HG02642 (cell line): ENCODE measurements around the gene KLF1.
"Not testable (repeated sequence)": the region's sequence is repeated elsewhere in the genome, so short reads cannot be mapped to it uniquely, and the experiment has no call there.

ENCODE experiments used
- ATAC-seq: cut with Tn5 transposase; IDR thresholded peaks from one replicate; pipeline ENCODE4 v1.9.1; 2021; ENCODE audit warnings: mild to moderate bottlenecking; ENCODE audit not compliant: unreplicated experiment, poor library complexity

KLF1 gene

GRCh38 chr19:12868540-12869112 is 18.4 kb downstream of the KLF1 start:
- ATAC-seq: no peak

- no peak for ATAC-seq
Observed at GRCh38 chr19:12867120-12868099, 19.6 kb downstream of the KLF1 start.

DNA sequence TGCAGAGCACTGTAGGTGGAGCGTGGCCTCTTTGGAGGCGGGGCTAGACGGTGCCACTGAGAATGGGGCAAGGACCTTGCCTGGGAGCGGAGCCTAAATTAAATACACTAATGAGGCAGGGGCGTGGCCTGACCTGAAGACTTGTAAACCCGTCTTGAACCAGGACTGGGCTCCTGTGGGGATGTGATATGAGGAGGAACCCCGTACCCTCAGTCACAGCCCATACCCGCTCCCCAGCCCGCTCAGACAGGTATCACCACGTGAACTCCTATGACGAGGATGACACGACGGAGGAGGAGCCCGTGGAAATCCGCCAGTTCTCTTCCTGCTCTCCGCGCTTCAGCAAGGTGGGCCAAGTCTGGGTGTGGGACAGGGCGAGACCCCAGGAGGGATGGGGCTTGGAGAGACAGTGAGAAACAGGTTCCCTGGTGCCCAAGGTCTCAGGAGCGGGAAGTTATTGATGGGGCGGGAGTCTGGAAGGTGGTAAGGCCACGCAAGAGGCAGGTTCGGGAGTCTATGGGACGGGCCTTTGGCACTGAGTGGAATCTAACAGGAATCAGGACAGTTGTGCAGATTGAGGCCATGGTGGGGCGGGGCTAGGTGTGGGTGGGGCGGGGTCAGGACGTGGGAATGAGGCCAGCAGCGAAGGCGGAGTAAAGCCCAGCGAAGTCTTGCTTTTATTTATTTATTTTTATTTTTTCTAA is 20.4 kb downstream of the KLF1 start:
- ATAC-seq: no peak

GRCh38 chr19:12865746-12866415 is 21.1 kb downstream of the KLF1 start:
- no peak for ATAC-seq

- ATAC-seq: no peak
Observed at GRCh38 chr19:12864721-12865715, 22.0 kb downstream of the KLF1 start.

- no peak for ATAC-seq
Observed at GRCh38 chr19:12864143-12864542, 22.9 kb downstream of the KLF1 start.

DNA sequence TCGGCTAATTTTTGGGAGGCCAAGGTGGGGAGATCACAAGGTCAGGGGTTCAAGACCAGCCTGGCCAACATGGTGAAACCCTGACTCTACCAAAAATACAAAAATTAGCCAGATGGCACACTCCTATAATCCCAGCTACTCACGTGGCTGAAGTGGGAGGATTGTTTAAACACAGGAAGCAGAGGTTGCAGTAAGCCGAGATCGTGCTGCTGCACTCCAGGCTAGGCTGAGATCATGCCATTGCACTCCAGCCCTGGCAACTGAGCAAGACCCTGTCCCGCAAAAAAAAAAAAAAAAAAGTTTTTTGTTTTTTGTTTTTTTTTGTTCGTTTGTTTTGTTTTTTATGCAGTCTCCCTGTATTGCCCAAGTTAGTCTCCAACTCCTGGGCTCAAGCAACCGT is 27.5 kb downstream of the KLF1 start:
- ATAC-seq: no peak

DNA sequence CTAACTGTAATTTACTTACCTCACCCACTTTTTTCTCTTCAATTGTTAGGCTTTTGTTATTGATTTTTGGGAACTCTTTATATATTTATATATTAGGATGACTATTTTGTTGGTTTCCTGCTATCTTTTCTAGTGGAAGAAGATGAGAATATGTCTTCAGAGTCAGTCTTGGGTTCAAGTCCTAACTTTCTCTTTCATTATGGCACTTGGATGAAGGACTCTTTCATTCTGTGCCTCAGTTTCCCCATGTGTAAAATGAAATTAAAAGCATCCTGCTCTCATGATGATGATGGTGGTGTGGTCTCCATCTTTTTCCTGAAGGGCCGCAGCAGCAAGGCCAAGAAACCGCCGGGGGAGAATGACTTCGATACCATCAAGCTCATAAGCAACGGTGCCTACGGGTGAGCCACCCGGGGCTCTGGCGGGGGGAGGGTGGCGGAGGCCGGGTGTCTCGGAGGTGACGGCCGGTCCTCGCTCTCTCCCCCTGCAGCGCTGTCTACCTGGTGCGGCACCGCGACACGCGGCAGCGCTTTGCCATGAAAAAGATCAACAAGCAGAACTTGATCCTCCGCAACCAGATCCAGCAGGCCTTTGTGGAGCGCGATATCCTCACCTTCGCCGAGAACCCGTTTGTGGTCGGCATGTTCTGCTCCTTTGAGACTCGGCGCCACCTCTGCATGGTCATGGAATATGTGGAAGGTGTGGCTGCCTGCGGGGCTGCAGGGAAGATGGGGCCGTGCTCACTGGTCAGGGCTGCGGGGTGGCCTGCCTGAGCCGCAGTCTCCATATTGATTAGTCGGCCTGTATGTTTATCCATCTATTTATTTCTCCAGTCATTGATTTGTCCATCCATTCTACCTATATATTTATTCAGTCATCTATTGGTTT is 28.7 kb downstream of the KLF1 start:
- no peak for ATAC-seq

DNA sequence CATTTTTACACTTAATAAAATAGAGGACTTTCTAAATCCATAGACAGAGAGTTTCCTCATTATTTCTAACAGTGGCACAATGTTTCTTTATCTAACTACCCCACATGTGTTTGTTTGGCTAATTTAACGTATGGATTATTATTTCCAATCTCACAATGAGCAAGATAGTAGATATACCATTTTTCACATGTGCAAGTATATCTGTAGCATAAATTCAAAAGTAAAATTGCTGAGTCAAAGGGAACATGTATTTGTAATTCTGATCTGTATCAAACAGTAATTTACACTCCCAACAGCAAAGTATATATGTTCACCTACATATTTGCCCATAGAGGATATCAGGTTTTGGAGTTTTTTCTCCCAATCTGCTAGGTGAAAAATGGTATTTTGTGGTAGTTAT is 30.3 kb downstream of the KLF1 start:
- no peak for ATAC-seq

- peak; percentile 80 for ATAC-seq
Observed at GRCh38 chr19:12847159-12848139, 39.6 kb downstream of the KLF1 start.

- not testable (repeated sequence) for ATAC-seq
Observed at GRCh38 chr19:12846613-12847012, 40.4 kb downstream of the KLF1 start.

DNA sequence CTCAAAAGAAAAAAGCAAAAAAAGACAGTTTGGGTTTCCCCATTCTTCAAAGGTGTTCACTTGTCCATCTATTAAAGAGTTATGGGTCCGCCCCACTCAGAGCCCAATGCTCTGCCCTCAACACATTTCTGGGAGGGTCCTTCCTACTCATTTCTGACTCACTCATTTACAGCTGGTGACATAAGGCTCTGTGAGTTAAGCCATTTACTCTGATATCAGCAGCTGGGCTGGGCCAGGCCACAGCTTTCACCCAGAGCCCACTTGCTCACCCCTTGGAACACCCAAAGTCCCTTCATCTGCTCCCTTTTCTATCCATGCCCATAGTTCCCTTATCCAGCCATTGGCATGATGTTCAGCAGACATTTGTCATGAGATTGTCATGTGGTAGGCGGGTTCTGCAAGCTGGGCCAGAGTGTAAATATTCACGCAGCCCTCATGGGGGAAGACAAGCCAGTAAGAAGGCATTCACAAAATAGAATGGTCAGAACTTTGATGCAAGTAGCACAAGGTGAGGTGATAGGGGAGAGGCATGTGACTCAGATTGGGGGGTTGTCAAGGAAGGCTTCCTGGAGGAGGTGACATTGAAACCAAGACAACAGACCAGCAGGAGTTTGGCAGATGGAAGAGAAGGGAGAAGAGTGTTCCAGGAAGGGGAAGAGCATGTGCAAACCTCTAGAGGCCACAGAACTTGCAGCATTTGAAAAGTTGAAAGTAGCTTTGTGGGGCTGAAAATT is 42.8 kb downstream of the KLF1 start:
- no peak for ATAC-seq

DNA sequence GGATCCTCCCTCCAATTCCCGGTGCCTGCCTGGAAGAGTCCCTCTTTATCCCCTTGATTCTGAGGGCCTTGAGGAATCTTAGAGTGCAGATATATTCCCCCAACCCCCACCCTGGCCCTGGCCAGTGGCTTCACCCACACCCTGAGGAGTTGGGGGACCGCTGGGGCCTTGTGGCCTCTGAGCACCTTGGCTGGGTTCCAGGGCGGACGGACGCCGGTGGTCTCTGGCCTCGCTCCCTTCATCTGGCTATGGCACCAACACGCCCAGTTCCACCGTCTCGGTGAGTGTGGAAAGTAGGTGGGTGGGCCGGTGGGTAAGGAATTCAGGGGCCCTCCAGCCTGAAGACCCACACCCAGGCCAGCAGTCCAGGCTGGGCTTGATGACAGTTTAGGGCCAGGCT is 43.7 kb downstream of the KLF1 start:
- ATAC-seq: no peak

GRCh38 chr19:12842511-12842910 is 44.5 kb downstream of the KLF1 start:
- ATAC-seq: no peak

- no peak for ATAC-seq
Observed at GRCh38 chr19:12841094-12841493, 45.9 kb downstream of the KLF1 start.
